ENCODE results near the gene PTPA. TPM values are rescaled to one million over a fixed set of nuclear protein-coding genes. Genes with fewer than 3 reads are reported as not detected.

The PTPA gene
- total and polyA plus RNA-seq, 10 of the 15 experiments (the other 5 are each of a cell fraction or from before 2014, with no cell fraction given), result 1.6 to 111 (median 55.1) TPM

DNA sequence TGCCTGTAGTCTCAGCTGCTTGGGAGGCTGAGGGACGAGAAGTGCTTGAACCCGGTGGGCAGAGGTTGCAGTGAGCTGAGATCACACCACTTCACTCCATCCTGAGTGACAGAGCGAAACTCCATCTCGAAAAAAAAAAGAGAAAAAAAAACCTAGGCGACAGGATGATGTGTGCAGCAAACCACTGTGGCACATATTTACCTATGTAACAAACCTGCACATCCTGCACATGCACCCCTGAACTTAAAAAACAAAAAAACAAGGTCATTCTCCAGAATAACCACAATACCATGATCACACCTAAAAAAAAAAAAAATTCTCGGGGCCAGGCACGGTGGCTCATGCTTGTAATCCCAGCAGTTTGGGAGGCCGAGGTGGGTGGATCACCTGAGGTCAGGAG lies 37.8 kb upstream of the PTPA start:
- peaks cover 12% of the 10 kb centered on the region for H3K4me1 ChIP-seq (ENCODE audit: control insufficient read depth, insufficient read depth, low read length)
- 80% methylated on average over 8 of the region's 8 CpGs for WGBS (ENCODE audit: insufficient coverage, insufficient replicate concordance, low lambda C conversion rate, missing lambda C conversion rate)
- SMC1A ChIA-PET (ENCODE audit: uncharacterized antibody, unreplicated experiment), result no interaction called here

DNA sequence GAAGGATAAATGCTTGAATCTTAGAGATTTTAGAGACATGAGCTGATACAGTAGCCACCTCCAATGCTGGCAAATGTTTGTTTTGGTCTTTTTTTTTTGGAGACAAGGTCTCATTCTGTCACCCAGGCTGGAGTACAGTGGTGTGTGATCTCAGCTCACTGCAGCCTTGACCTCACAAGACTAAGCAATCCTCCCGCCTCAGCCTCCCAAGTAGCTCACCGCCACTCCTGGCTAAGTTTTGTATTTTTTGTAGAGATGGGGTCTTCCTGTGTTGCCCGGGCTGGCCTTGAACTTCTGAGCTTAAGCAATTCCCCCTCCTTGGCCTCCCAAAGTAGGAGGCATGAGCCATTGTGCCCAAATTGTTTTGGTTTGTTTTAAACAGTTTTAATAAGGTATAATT lies 37.1 kb upstream of the PTPA start:
- BruUV-seq (replicated peaks), result no TSS peak
- Histone ChIP-seq H3K9me3 (replicated peaks; ENCODE audit: control insufficient read depth, insufficient read depth, low read length) (no peaks in the 10 kb centered on the region), H3K4me1 (ENCODE audit: control insufficient read depth, insufficient read depth, low read length) (peaks cover 6% of the 10 kb centered on the region), H3K27me3 (replicated peaks in 1 of 2; ENCODE audit: control insufficient read depth in 2 of 2, insufficient read depth in 2 of 2, low read length in 1 of 2) (no peaks in the 10 kb centered on the region), H3K79me2 (ENCODE audit: control insufficient read depth, insufficient read depth, low read length) (no peaks in the 10 kb centered on the region), H3K36me3 (ENCODE audit: control insufficient read depth in 2 of 2, insufficient read depth in 2 of 2, low read length in 1 of 2) (no peaks in the 10 kb centered on the region), H3K4me3 (no peak overlapping the region), H2AFZ (ENCODE audit: control insufficient read depth, low read depth, low read length) (no peak overlapping the region), H3K9ac (ENCODE audit: control insufficient read depth, insufficient read depth, low read length) (no peak overlapping the region), H4K20me1 (ENCODE audit: control insufficient read depth, insufficient read depth) (no peaks in the 10 kb centered on the region), H3K27ac (ENCODE audit: control insufficient read depth, insufficient read depth) (no peak overlapping the region), H3K4me2 (ENCODE audit: control insufficient read depth, insufficient read depth) (no peak overlapping the region)
- ChIA-PET SMC1A (ENCODE audit: uncharacterized antibody, unreplicated experiment) (no interaction called here), CTCF (no interaction called here), POLR2A (interaction anchor here (0.6 kb wide), 2 partner anchors 100 to 228 kb away, joined by 3 to 4 read pairs; no protein-coding TSS in a partner anchor), RAD21 (ENCODE audit: unreplicated experiment) (no interaction called here)
- 81% methylated on average over 3 of the region's 3 CpGs for WGBS (ENCODE audit: insufficient coverage, insufficient replicate concordance, low lambda C conversion rate, missing lambda C conversion rate)
- no peak for FAIRE-seq
- ATAC-seq, result no peak
- no peak for DNase-seq (ENCODE audit: low read depth, low spot score)
- intact Hi-C loops (cut with micrococcal nuclease; ENCODE audit: unreplicated experiment) (no loop called here), in situ Hi-C loops (cut with MboI) (no loop called here)
- TF ChIP-seq BHLHE40 (IDR thresholded peaks at IDR 0.05; ENCODE audit: borderline replicate concordance in 1 of 2, low read depth in 2 of 2, low read length in 1 of 2) (no peak), RB1 (IDR thresholded peaks at IDR 0.05; ENCODE audit: borderline replicate concordance) (no peak), ZSCAN29 (IDR thresholded peaks at IDR 0.05) (no peak), CHD2 (IDR thresholded peaks at IDR 0.05; ENCODE audit: borderline replicate concordance, low read depth, low read length) (no peak), FOXK2 (IDR thresholded peaks at IDR 0.05) (no peak), BMI1 (IDR thresholded peaks at IDR 0.05; ENCODE audit: borderline replicate concordance) (no peak), TARDBP (IDR thresholded peaks at IDR 0.05; ENCODE audit: borderline replicate concordance) (no peak), NFYB (IDR thresholded peaks at IDR 0.05; ENCODE audit: insufficient read depth, low read depth, low read length) (no peak), SUPT20H (IDR thresholded peaks at IDR 0.05; ENCODE audit: borderline replicate concordance, control insufficient read depth, low read depth, low read length) (no peak)
- TF ChIP-seq, protein P1, sequence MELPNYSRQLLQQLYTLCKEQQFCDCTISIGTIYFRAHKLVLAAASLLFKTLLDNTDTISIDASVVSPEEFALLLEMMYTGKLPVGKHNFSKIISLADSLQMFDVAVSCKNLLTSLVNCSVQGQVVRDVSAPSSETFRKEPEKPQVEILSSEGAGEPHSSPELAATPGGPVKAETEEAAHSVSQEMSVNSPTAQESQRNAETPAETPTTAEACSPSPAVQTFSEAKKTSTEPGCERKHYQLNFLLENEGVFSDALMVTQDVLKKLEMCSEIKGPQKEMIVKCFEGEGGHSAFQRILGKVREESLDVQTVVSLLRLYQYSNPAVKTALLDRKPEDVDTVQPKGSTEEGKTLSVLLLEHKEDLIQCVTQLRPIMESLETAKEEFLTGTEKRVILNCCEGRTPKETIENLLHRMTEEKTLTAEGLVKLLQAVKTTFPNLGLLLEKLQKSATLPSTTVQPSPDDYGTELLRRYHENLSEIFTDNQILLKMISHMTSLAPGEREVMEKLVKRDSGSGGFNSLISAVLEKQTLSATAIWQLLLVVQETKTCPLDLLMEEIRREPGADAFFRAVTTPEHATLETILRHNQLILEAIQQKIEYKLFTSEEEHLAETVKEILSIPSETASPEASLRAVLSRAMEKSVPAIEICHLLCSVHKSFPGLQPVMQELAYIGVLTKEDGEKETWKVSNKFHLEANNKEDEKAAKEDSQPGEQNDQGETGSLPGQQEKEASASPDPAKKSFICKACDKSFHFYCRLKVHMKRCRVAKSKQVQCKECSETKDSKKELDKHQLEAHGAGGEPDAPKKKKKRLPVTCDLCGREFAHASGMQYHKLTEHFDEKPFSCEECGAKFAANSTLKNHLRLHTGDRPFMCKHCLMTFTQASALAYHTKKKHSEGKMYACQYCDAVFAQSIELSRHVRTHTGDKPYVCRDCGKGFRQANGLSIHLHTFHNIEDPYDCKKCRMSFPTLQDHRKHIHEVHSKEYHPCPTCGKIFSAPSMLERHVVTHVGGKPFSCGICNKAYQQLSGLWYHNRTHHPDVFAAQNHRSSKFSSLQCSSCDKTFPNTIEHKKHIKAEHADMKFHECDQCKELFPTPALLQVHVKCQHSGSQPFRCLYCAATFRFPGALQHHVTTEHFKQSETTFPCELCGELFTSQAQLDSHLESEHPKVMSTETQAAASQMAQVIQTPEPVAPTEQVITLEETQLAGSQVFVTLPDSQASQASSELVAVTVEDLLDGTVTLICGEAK (IDR thresholded peaks at IDR 0.05; ENCODE audit: borderline replicate concordance), result no peak
- TF ChIP-seq, protein P2, sequence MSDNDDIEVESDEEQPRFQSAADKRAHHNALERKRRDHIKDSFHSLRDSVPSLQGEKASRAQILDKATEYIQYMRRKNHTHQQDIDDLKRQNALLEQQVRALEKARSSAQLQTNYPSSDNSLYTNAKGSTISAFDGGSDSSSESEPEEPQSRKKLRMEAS (IDR thresholded peaks at IDR 0.05; ENCODE audit: low read depth, low read length), result no peak

More for the DNA sequence above, 37.8 kb upstream of the PTPA start:
- H2AFZ ChIP-seq (ENCODE audit: control insufficient read depth, low read depth, low read length), result no peak overlapping the region
- ChIA-PET RAD21 (ENCODE audit: unreplicated experiment) (no interaction called here), POLR2A (interaction anchor here (0.6 kb wide), 1 partner anchor 773 kb away, joined by 3 read pairs; no protein-coding TSS in a partner anchor), CTCF (interaction anchor here (1.4 kb wide), 1 partner anchor 29 kb away, joined by 3 read pairs; no protein-coding TSS in a partner anchor)
- intact Hi-C loops (cut with micrococcal nuclease; ENCODE audit: unreplicated experiment) (no loop called here), in situ Hi-C loops (cut with MboI) (no loop called here)
- no peak overlapping the region for H3K4me2 ChIP-seq (ENCODE audit: control insufficient read depth, insufficient read depth)
- ATAC-seq (no peak), DNase-seq (ENCODE audit: low read depth, low spot score) (no peak), FAIRE-seq (no peak)
- H3K9ac ChIP-seq (ENCODE audit: control insufficient read depth, insufficient read depth, low read length), result no peak overlapping the region
- no peak overlapping the region for H3K27ac ChIP-seq (ENCODE audit: control insufficient read depth, insufficient read depth)
- no peaks in the 10 kb centered on the region for H4K20me1 ChIP-seq (ENCODE audit: control insufficient read depth, insufficient read depth)
- no peaks in the 10 kb centered on the region for H3K9me3 ChIP-seq (replicated peaks; ENCODE audit: control insufficient read depth, insufficient read depth, low read length)
- no peaks in the 10 kb centered on the region; a peak in 1 of 4 replicates for H3K36me3 ChIP-seq (ENCODE audit: control insufficient read depth in 2 of 2, insufficient read depth in 2 of 2, low read length in 1 of 2)
- TF ChIP-seq, protein P3, sequence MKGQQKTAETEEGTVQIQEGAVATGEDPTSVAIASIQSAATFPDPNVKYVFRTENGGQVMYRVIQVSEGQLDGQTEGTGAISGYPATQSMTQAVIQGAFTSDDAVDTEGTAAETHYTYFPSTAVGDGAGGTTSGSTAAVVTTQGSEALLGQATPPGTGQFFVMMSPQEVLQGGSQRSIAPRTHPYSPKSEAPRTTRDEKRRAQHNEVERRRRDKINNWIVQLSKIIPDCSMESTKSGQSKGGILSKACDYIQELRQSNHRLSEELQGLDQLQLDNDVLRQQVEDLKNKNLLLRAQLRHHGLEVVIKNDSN (IDR thresholded peaks at IDR 0.05; ENCODE audit: borderline replicate concordance, extremely low read length, insufficient read depth, low read depth, low read length), result no peak
- TF ChIP-seq GATAD2B (conservative IDR thresholded peaks at IDR 0.05; ENCODE audit: low read depth), result no peak
- no peak overlapping the region for H3K4me3 ChIP-seq
- no peaks in the 10 kb centered on the region for H3K27me3 ChIP-seq (replicated peaks in 1 of 2; ENCODE audit: control insufficient read depth in 2 of 2, insufficient read depth in 2 of 2, low read length in 1 of 2)
- no TSS peak for BruUV-seq (replicated peaks)
- no peaks in the 10 kb centered on the region for H3K79me2 ChIP-seq (ENCODE audit: control insufficient read depth, insufficient read depth, low read length)
